Activated CD4-positive, alpha-beta T cell treated with anti-CD3 and anti-CD28 coated beads for 4 hours (primary cell): Measurements from ENCODE around the gene SPOCK2.
"Not testable (repeated sequence)": the region's sequence is repeated elsewhere in the genome, so short reads cannot be mapped to it uniquely, and the experiment has no call there.

Experiments
- DNase-seq, 2 donors: peaks; one replicate each; pipeline ENCODE4 v3.0.0-alpha.2; 2020

SPOCK2 gene, protein sequence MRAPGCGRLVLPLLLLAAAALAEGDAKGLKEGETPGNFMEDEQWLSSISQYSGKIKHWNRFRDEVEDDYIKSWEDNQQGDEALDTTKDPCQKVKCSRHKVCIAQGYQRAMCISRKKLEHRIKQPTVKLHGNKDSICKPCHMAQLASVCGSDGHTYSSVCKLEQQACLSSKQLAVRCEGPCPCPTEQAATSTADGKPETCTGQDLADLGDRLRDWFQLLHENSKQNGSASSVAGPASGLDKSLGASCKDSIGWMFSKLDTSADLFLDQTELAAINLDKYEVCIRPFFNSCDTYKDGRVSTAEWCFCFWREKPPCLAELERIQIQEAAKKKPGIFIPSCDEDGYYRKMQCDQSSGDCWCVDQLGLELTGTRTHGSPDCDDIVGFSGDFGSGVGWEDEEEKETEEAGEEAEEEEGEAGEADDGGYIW

GRCh38 chr10:72087969-72088888 lies at the start of gene SPOCK2:
SPOCK2 (minus strand) TSS chr10:72088551; CDS start chr10:72088328, 223 bp downstream.
- DNase-seq = peak; percentile 57 to 67

- no peak for DNase-seq
These were observed 49.2 kb upstream of the SPOCK2 start for GRCh38 chr10:72137583-72137982.

DNA sequence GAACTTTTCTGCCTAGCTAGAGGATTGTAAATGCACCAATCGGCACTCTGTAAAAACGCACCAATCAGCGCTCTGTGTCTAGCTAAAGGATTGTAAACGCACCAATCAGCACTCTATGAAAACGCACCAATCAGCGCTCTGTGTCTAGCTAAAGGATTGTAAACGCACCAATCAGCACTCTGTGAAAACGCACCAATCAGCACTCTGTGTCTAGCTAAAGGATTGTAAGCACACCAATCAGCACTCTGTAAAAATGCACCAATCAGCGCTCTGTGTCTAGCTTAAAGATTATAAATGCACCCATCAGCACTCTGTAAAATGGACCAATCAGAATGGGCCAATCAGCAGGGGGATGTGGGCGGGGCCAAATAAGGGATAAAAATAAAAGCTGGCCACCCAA lies 47.9 kb upstream of the SPOCK2 start:
- not testable (repeated sequence) for DNase-seq

- no peak for DNase-seq
These were observed 46.7 kb upstream of the SPOCK2 start for GRCh38 chr10:72134785-72135767.

DNA sequence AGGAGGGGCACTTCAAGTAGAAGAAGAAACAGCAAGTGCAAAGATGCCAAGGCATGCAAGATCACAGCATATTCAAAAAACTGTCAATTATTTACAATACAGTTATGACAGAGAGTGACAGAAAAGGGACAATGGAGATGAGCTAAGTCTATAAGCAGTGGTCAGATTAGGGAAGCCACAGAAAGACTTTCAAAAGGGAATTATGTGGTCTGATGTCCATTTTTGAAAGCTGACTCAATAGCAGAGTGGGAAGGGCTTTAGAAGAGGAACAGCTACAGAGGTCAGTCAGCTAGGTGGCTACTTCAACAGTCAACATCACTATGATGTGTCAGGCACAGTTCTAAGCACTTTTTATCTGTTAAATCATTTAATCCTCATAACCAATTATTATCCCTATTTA lies 45.2 kb upstream of the SPOCK2 start:
- DNase-seq = no peak

DNA sequence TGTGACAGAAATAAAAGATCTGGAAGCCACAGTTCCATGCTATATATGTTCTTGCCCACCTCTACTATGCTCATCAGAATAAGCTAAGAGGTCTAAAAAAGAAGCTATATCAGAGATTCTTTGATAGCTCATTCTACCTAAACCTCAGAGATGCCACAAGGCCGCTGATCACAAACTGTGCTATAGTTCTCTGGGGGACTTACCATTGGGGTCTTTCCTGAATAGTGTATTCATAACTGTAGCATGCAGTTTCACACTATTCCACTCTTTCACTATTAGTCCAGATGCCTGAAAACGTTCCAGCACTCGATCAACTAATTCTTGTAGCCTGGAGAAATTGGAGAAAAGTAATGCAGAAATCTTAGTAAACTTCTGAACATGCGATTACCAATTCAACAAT lies 44.5 kb upstream of the SPOCK2 start:
- DNase-seq = no peak

- no peak for DNase-seq
These were observed 39.2 kb upstream of the SPOCK2 start for GRCh38 chr10:72127571-72127970.

DNA sequence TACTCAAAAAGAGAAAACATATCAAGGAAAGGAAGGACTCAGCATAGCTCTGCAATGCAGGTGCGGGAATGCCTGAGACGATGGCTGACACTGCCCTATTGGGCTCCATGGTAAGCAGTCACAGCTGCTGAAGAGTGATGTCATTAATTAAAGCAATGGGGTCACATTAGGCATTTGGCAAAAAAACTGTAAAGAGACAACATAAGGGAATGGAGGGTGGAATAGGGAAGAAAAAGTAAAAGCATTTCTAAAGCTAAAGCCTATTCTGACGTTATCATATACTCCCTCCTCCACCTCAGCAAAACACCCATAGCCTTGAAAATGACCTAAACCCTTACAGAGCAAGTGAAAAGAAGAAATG lies 38.5 kb upstream of the SPOCK2 start:
- no peak for DNase-seq

DNA sequence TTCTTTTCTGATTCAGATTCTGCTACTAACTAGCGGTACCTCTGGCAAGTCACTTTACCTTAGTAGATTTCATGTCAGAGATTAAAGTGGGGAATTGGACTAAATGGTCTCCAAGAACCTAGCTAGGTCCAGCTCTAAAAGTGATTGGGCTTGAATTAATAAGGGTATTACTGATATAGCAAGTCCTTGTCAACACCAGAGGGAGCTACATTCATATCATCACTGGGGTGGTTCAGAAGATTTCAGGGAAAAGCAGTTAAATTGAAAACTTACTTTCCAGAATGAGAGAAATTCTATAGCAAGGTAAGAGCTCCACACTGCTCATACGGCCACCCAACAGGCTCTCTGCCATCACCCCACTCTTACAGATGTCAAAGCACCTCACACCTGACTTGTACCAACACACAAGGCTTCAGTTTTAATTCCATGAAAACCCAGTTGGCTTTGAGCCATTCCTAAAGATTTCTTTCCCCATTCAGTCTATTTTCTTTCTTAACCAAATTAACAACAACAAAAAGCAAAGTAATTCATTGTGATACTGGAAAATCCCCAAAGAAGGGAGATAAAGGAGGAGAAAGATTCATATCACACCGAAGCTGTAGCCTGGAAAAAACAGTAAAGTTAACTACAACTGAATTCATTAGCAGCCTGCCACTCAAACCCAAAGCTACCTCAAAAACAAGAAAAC lies 38.0 kb upstream of the SPOCK2 start:
- DNase-seq = peak in 1 of 2 donors; percentile 19

- no peak for DNase-seq
These were observed 36.6 kb upstream of the SPOCK2 start for GRCh38 chr10:72124989-72125388.

- no peak for DNase-seq
These were observed 36.0 kb upstream of the SPOCK2 start for GRCh38 chr10:72124381-72124780.

- no peak for DNase-seq
These were observed 35.3 kb upstream of the SPOCK2 start for GRCh38 chr10:72123616-72124015.

DNA sequence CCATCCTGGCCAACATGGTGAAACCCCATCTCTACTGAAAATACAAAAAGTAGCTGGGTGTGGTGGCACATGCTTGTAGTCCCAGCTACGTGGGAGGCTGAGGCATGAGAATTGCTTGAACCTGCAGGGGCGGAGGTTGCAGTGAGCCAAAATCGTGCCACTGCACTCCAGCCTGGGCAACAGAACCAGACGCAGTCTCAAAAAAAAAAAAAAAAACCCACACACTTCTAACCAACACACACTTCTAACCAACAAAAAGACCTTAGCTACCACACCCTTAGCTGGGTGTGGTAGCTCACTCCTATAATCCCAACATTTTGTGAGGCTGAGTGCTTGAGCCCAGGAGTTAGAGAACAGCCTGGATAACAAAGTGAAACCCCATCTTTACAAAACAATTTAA lies 33.9 kb upstream of the SPOCK2 start:
- peak in 1 of 2 donors; percentile 30 for DNase-seq

GRCh38 chr10:72121389-72121788 lies 33.0 kb upstream of the SPOCK2 start:
- DNase-seq = no peak

DNA sequence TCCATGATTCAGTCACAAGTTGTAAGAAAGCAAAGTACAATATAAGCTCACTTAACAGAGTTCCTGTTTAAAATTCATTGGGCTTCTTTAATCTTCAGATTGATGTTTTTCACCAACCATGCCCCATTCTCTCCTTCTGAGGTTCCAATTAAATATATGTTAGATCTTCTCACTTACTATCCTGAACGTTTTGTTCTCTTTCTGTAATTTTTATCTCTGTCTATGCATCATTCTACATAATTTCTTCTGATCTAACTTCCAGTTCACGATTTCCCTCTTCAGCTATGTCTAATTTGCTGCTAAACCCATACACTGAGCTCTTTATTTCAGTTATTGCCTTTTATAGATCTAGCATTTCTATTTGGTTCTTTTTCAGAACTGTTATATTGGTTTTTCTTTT lies 28.0 kb upstream of the SPOCK2 start:
- no peak for DNase-seq

GRCh38 chr10:72114706-72115450 lies 26.5 kb upstream of the SPOCK2 start:
- no peak for DNase-seq

DNA sequence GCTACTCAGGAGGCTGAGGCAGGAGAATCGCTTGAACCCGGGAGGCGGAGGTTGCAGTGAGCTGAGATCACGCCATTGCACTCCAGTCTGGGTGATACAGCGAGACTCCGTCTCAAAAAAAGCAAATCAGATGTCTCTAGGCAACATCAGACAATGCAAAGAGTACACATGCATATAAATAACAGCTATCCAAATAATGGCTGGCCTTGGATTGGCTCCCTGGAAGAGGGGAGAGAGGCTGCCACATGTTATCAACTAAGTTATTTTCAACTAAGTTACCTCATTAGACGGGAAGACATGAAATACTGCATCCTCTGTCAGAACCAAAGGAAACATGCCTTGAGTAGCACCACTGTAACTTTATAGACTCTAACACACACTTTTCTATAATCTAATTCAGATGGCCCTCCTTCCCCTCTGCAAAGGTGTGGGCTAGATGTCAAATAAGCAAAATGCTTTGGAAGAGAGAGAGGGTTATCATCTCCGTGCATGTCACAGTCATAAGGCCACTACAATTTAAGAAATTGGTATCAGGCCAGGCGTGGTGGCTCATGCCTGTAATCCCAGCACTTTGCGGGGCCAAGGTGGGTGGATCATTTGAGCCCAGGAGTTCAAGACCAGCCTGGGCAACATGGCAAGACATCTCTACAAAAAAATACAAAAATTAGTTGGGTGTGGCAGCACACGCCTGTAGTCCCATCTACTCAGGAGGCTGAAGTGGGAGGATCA lies 22.5 kb upstream of the SPOCK2 start:
- no peak for DNase-seq

GRCh38 chr10:72109636-72110157 lies 21.3 kb upstream of the SPOCK2 start:
- no peak for DNase-seq

- DNase-seq = no peak
These were observed 20.7 kb upstream of the SPOCK2 start for GRCh38 chr10:72108830-72109635.
